ENCODE data around the gene KCTD11. TPM values are rescaled to one million over a fixed set of nuclear protein-coding genes. Genes with fewer than 3 reads are reported as not detected.

KCTD11 gene
- total and polyA plus RNA-seq, 2 of the 13 experiments (the other 11 are each of a cell fraction or from before 2014, with no cell fraction given): 1.6 to 2.6 TPM

GRCh38 chr17:7403977-7404736, 52.2 kb downstream of the KCTD11 start, which contains the start of gene TMEM256 (continued):
- TF ChIP-seq DBP (CRISPR knock-in tag; IDR thresholded peaks at IDR 0.05; ENCODE audit: not compliant biosample characterization) (no peak), EEA1 (CRISPR knock-in tag; IDR thresholded peaks at IDR 0.05; ENCODE audit: borderline replicate concordance) (no peak), MAX (IDR thresholded peaks at IDR 0.05) (peak; percentile 22; the same call in 1 of the 2 replicates), ZGPAT (CRISPR knock-in tag; IDR thresholded peaks at IDR 0.05) (0 out of 2 replicates have a peak, but pooled peaks have one; percentile 18), GATA4 (IDR thresholded peaks at IDR 0.05; ENCODE audit: borderline replicate concordance, low read depth) (peak; percentile 41; the same call in 1 of the 2 replicates), UBTF (CRISPR knock-in tag; IDR thresholded peaks at IDR 0.05) (peak; percentile 4; the same call in 1 of the 2 replicates), ESRRA (CRISPR knock-in tag; IDR thresholded peaks at IDR 0.05; ENCODE audit: low read depth) (no peak), ARID4A (CRISPR knock-in tag; IDR thresholded peaks at IDR 0.05; ENCODE audit: borderline replicate concordance) (peak; percentile 71; the same call in 1 of the 2 replicates), NFKB2 (CRISPR knock-in tag; IDR thresholded peaks at IDR 0.05; ENCODE audit: borderline replicate concordance) (peak; percentile 89; the same call in 1 of the 2 replicates), SALL2 (CRISPR knock-in tag; IDR thresholded peaks at IDR 0.05) (no peak), SIN3B (IDR thresholded peaks at IDR 0.05; ENCODE audit: low read length) (peak; percentile 80), ZNF263 (CRISPR knock-in tag; IDR thresholded peaks at IDR 0.05) (peak; percentile 57; the same call in 1 of the 2 replicates), ZBTB38 (CRISPR knock-in tag; IDR thresholded peaks at IDR 0.05) (peak; percentile 22; the same call in 1 of the 2 replicates), MAFF (IDR thresholded peaks at IDR 0.05; ENCODE audit: low read depth, low read length) (no peak), GFI1 (CRISPR knock-in tag; IDR thresholded peaks at IDR 0.05; ENCODE audit: borderline replicate concordance) (peak; percentile 46; the same call in 1 of the 2 replicates), ZNF562 (CRISPR knock-in tag; IDR thresholded peaks at IDR 0.05; ENCODE audit: borderline replicate concordance) (no peak), HHEX (CRISPR knock-in tag; IDR thresholded peaks at IDR 0.05) (peak; percentile 57; the same call in 1 of the 2 replicates), ATF2 (CRISPR knock-in tag; IDR thresholded peaks at IDR 0.05) (0 out of 2 replicates have a peak, but pooled peaks have one; percentile 14)
